ENCODE data around the gene TWNK. TPM values are rescaled to one million over a fixed set of nuclear protein-coding genes. Genes with fewer than 3 reads are reported as not detected.

Gene TWNK
- total RNA-seq, 1 experiment from 2014 or later = 38.7 TPM

DNA sequence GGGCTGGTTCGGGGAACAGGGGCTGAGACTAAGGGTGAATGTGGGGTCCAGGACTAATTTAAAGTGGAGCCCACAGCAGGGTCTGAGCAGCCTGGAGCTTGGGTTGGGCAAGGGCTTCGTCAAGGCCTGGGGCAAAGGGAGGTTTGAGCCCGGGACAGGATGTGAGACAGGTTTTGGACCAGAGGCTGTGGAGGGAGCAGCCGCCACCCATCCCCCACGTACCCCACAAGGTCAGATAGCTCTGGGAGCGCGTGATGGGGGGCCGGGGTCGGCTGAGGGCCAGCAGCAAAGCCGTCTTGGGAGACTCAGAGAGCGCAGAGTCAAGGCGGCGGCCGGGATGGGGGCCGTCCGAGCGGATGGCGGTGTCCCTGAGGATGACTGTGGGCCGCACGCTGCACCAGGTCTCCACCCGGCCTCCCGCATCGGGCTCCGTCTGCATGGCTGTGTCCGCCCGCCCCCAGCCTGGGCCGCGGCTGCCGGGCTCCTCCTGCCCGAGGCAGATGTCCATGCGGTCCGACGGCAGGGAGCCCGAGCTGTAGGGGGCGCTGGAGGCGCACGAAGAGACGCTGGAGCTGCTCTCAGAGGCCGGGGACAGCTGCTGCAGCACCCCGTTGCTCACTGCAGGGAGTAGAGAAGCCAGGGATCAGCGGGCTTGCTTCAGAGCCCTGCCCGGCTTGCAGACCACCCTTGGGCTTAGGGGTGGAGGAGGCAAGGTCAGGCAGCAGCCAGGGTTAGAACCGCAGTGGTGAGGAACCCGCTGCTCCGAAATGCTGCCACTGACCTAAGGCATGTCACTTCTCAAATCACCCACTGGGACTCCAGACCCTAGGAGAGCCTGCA is 31.5 kb downstream of the TWNK start:
- TF ChIP-seq, protein P1, sequence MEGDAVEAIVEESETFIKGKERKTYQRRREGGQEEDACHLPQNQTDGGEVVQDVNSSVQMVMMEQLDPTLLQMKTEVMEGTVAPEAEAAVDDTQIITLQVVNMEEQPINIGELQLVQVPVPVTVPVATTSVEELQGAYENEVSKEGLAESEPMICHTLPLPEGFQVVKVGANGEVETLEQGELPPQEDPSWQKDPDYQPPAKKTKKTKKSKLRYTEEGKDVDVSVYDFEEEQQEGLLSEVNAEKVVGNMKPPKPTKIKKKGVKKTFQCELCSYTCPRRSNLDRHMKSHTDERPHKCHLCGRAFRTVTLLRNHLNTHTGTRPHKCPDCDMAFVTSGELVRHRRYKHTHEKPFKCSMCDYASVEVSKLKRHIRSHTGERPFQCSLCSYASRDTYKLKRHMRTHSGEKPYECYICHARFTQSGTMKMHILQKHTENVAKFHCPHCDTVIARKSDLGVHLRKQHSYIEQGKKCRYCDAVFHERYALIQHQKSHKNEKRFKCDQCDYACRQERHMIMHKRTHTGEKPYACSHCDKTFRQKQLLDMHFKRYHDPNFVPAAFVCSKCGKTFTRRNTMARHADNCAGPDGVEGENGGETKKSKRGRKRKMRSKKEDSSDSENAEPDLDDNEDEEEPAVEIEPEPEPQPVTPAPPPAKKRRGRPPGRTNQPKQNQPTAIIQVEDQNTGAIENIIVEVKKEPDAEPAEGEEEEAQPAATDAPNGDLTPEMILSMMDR (conservative IDR thresholded peaks at IDR 0.05) = peak; percentile 94
- no peak overlapping the region for H2BK120ac ChIP-seq (ENCODE audit: low read depth, low read length, poor library complexity, severe bottlenecking)
- DNase-seq = peak; percentile 91
- H2BK12ac ChIP-seq (ENCODE audit: insufficient read length, low read depth, low read length) = no peak overlapping the region
- Mint-ChIP-seq H3K27me3 (ENCODE audit: low read depth) (peaks cover 80% of the 10 kb centered on the region), H3K27ac (no peak overlapping the region), H3K4me3 (peak overlapping the region; percentile 48 to 72), H3K36me3 (ENCODE audit: insufficient read depth in 1 of 3, low read depth in 3 of 3) (no peaks in the 10 kb centered on the region), H3K9me3 (no peaks in the 10 kb centered on the region; a peak in 1 of 5 replicates), H3K4me1 (peaks cover 13 to 25% of the 10 kb centered on the region in 2 experiments)
- no peak overlapping the region for H2AK5ac ChIP-seq (ENCODE audit: insufficient read length, low read length)
- H4K5ac ChIP-seq (ENCODE audit: insufficient read length, low read depth, low read length) = no peak overlapping the region
- no peak overlapping the region for H3K27ac ChIP-seq (ENCODE audit: insufficient read length, low read depth, low read length)
- H3K18ac ChIP-seq (ENCODE audit: insufficient read length, low read depth, low read length) = no peak overlapping the region
- no peak overlapping the region for H4K91ac ChIP-seq (ENCODE audit: insufficient read length, low read depth, low read length)
- no peak overlapping the region for H3K14ac ChIP-seq (ENCODE audit: insufficient read depth, low read length)
- H2AFZ ChIP-seq (ENCODE audit: low read length) = no peak overlapping the region
- no peak overlapping the region for H3K56ac ChIP-seq (ENCODE audit: insufficient read length, low read depth, low read length)
- no CpG with 5 or more reads among the region's 45 CpGs for WGBS (ENCODE audit: extremely low coverage, insufficient read length, low lambda C conversion rate)
- no peak overlapping the region for H3K9ac ChIP-seq (ENCODE audit: extremely low read depth, insufficient read length, low read length)
- H2BK15ac ChIP-seq (ENCODE audit: low read depth, low read length) = no peak overlapping the region
- no peaks in the 10 kb centered on the region for H4K20me1 ChIP-seq (ENCODE audit: control insufficient read depth, insufficient read depth, insufficient read length)
- H4K8ac ChIP-seq (replicated peaks; ENCODE audit: insufficient read length, low read depth, low read length) = no peak overlapping the region
- H3K27me3 ChIP-seq (ENCODE audit: insufficient read depth, low read length) = peaks cover 17% of the 10 kb centered on the region; the same call in 1 of the 2 replicates
- no peak overlapping the region for H2BK20ac ChIP-seq (ENCODE audit: low read depth, low read length, poor library complexity, severe bottlenecking)
- H3K9me3 ChIP-seq (ENCODE audit: control insufficient read depth, low read depth, low read length) = no peaks in the 10 kb centered on the region
- H3K4ac ChIP-seq (ENCODE audit: low read depth, low read length) = no peak overlapping the region
- H3K4me2 ChIP-seq (ENCODE audit: insufficient read depth, insufficient read length, low read length) = peak overlapping the region; percentile 61
- H2BK5ac ChIP-seq (ENCODE audit: insufficient read length, low read length) = no peak overlapping the region
- H3K79me2 ChIP-seq (ENCODE audit: insufficient read depth, low read length) = no peaks in the 10 kb centered on the region
- no peaks in the 10 kb centered on the region for H3K79me1 ChIP-seq (ENCODE audit: insufficient read depth, low read depth, low read length, poor library complexity, severe bottlenecking)
- H3K23me2 ChIP-seq (ENCODE audit: insufficient read length, low read depth, low read length, poor library complexity, severe bottlenecking) = peaks cover 10% of the 10 kb centered on the region
- H3K23ac ChIP-seq (ENCODE audit: insufficient read length, low read depth, low read length) = no peak overlapping the region
- H3K4me1 ChIP-seq (ENCODE audit: insufficient read depth, low read length) = no peaks in the 10 kb centered on the region
- H3T11ph ChIP-seq (ENCODE audit: low read length) = no peak overlapping the region
